A549 (cell line): Measurements from ENCODE around the gene WDR20.

Experiments
- EP300 ChIP-seq, 2 experiments: fragments of >200 bp; sonication (Bioruptor Twin); formaldehyde crosslinking; IDR thresholded peaks; 2 replicates in 1 of 2; 3 replicates in 1 of 2; pipeline ENCODE4 v1.6.1; 2016 to 2017
- TF ChIP-seq, protein P1 (sequence below): fragments of >200 bp; sonication (Bioruptor Twin); formaldehyde crosslinking; IDR thresholded peaks from 3 replicates; pipeline ENCODE4 v1.5.1; 2016

DNA sequence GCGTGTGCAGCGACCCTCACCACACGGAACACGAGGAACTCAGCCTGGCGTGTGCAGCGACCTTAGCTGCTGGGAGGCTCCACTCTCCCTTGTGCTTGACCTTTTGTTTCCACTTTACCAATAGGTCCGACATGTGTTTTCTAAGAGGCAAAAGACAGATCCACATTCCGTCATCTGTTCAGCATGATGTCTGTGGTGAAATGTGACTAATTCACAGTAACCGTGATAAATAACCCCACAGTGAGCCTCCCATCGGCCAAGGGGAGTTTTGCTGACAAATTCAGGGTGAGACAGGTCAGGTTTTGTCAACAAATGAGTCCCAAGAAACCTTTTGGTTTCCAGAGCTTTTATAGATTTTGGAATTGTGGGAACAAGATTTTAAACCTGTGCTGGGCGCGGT, 109.3 kb downstream of the WDR20 start:
- TF ChIP-seq EP300 (IDR thresholded peaks at IDR 0.05), result no peak
- TF ChIP-seq, protein P1, sequence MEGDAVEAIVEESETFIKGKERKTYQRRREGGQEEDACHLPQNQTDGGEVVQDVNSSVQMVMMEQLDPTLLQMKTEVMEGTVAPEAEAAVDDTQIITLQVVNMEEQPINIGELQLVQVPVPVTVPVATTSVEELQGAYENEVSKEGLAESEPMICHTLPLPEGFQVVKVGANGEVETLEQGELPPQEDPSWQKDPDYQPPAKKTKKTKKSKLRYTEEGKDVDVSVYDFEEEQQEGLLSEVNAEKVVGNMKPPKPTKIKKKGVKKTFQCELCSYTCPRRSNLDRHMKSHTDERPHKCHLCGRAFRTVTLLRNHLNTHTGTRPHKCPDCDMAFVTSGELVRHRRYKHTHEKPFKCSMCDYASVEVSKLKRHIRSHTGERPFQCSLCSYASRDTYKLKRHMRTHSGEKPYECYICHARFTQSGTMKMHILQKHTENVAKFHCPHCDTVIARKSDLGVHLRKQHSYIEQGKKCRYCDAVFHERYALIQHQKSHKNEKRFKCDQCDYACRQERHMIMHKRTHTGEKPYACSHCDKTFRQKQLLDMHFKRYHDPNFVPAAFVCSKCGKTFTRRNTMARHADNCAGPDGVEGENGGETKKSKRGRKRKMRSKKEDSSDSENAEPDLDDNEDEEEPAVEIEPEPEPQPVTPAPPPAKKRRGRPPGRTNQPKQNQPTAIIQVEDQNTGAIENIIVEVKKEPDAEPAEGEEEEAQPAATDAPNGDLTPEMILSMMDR, result no peak
